ENCODE data around the gene GPR132. TPM values are rescaled to one million over a fixed set of nuclear protein-coding genes. Genes with fewer than 3 reads are reported as not detected.
"Not testable (repeated sequence)": the region's sequence is repeated elsewhere in the genome, so short reads cannot be mapped to it uniquely, and the experiment has no call there.

GPR132 gene
- total RNA-seq, 1 donor from 2014 or later: not detected

GRCh38 chr14:105086833-105087307, 21.6 kb upstream of the GPR132 start:
- intact Hi-C loops (cut with DNase I): no loop called here
- Histone ChIP-seq H3K4me3 (peak overlapping the region; percentile 53 to 85), H3K27ac (peak overlapping the region; percentile 70 to 77), H3K9me3 (no peaks in the 10 kb centered on the region), H3K4me1 (peaks cover 12 to 27% of the 10 kb centered on the region in 2 donors), H3K36me3 (no peaks in the 10 kb centered on the region), H3K27me3 (no peaks in the 10 kb centered on the region)
- TF ChIP-seq CTCF (IDR thresholded peaks at IDR 0.05): peak; percentile 74 to 93 (median 85)
- DNase-seq (ENCODE audit: low spot score in 2 of 2): peak in 1 of 2 donors; percentile 89

GRCh38 chr14:105085766-105086165, 20.5 kb upstream of the GPR132 start:
- H3K4me1 ChIP-seq: peaks cover 4 to 16% of the 10 kb centered on the region in 2 donors
- peak in 1 of 2 donors; percentile 60 for DNase-seq (ENCODE audit: low spot score in 2 of 2)
- intact Hi-C loops (cut with DNase I): no loop called here

GRCh38 chr14:105084741-105085571, 19.7 kb upstream of the GPR132 start:
- intact Hi-C loops (cut with DNase I): no loop called here
- Histone ChIP-seq H3K4me3 (no peak overlapping the region), H3K27me3 (no peaks in the 10 kb centered on the region), H3K36me3 (no peaks in the 10 kb centered on the region), H3K27ac (no peak overlapping the region), H3K9me3 (no peaks in the 10 kb centered on the region), H3K4me1 (peaks cover 4 to 14% of the 10 kb centered on the region in 2 donors)
- TF ChIP-seq CTCF (IDR thresholded peaks at IDR 0.05): no peak
- peak in 1 of 2 donors; percentile 59 for DNase-seq (ENCODE audit: low spot score in 2 of 2)

More at GRCh38 chr14:105085766-105086165, 20.5 kb upstream of the GPR132 start:
- no peak for TF ChIP-seq CTCF (IDR thresholded peaks at IDR 0.05)
- Histone ChIP-seq H3K4me3 (no peak overlapping the region), H3K27me3 (no peaks in the 10 kb centered on the region), H3K27ac (no peak overlapping the region), H3K36me3 (no peaks in the 10 kb centered on the region), H3K9me3 (no peaks in the 10 kb centered on the region)

- Histone ChIP-seq H3K9me3 (no peaks in the 10 kb centered on the region), H3K4me1 (peaks cover 4 to 14% of the 10 kb centered on the region in 2 donors), H3K27ac (no peak overlapping the region), H3K27me3 (no peaks in the 10 kb centered on the region), H3K4me3 (no peak overlapping the region), H3K36me3 (no peaks in the 10 kb centered on the region)
- intact Hi-C loops (cut with DNase I): no loop called here
- TF ChIP-seq CTCF (IDR thresholded peaks at IDR 0.05): no peak
- DNase-seq (ENCODE audit: low spot score in 2 of 2): peak in 1 of 2 donors; percentile 57
These were observed 18.9 kb upstream of the GPR132 start for GRCh38 chr14:105083926-105084685.

- no peak overlapping the region for H3K27ac ChIP-seq
- H3K4me1 ChIP-seq: peaks cover 4 to 5% of the 10 kb centered on the region in 2 donors
- intact Hi-C loops (cut with DNase I): no loop called here
- H3K36me3 ChIP-seq: no peaks in the 10 kb centered on the region
- H3K9me3 ChIP-seq: no peaks in the 10 kb centered on the region
- no peak for TF ChIP-seq CTCF (IDR thresholded peaks at IDR 0.05)
- H3K27me3 ChIP-seq: no peaks in the 10 kb centered on the region
- DNase-seq (ENCODE audit: low spot score in 2 of 2): peak in 1 of 2 donors; percentile 15
- H3K4me3 ChIP-seq: no peak overlapping the region
These were observed 17.5 kb upstream of the GPR132 start for GRCh38 chr14:105082703-105083102.

GRCh38 chr14:105081473-105081872, 16.2 kb upstream of the GPR132 start:
- H3K4me1 ChIP-seq; H3K27me3 ChIP-seq; H3K9me3 ChIP-seq; intact Hi-C loops (cut with DNase I); H3K4me3 ChIP-seq; H3K27ac ChIP-seq; H3K36me3 ChIP-seq; DNase-seq (ENCODE audit: low spot score in 2 of 2): not testable (repeated sequence)
